ENCODE measurements around the gene CYP8B1. TPM values are rescaled to one million over a fixed set of nuclear protein-coding genes. Genes with fewer than 3 reads are reported as not detected.

Gene CYP8B1
- polyA plus RNA-seq, 3 donors: 0.01 TPM; not detected in 2

GRCh38 chr3:42829083-42829627, 46.5 kb downstream of the CYP8B1 start:
- no peaks in the 10 kb centered on the region for H3K27me3 ChIP-seq (ENCODE audit: control insufficient read depth in 2 of 2, insufficient read depth in 2 of 2, low read length in 2 of 2)
- WGBS (ENCODE audit: insufficient coverage): 100% methylated on average over 1 of the region's 5 CpGs
- TF ChIP-seq CTCF (IDR thresholded peaks at IDR 0.05): no peak
- H3K36me3 Mint-ChIP-seq: no peaks in the 10 kb centered on the region
- H3K4me3 ChIP-seq (replicated peaks in 1 of 3; ENCODE audit: low read depth in 2 of 3, low read length in 3 of 3): no peak overlapping the region
- no peak overlapping the region for H3K27ac ChIP-seq (ENCODE audit: low read depth in 1 of 2, low read length in 2 of 2)
- intact Hi-C loops (cut with micrococcal nuclease): no loop called here
- H4K20me1 ChIP-seq (ENCODE audit: insufficient read depth, low read length): no peaks in the 10 kb centered on the region
- H3K4me3 Mint-ChIP-seq: no peak overlapping the region
- no peak overlapping the region for H3K4me2 ChIP-seq (replicated peaks; ENCODE audit: extremely low read depth, low read length, poor library complexity, severe bottlenecking)
- peaks cover 1 to 6% (median 5%) of the 10 kb centered on the region in 3 donors for H3K27me3 Mint-ChIP-seq (ENCODE audit: low read depth in 3 of 3)
- DNase-seq: no peak
- H3K27ac Mint-ChIP-seq: no peak overlapping the region
- H3K9ac ChIP-seq (ENCODE audit: insufficient read depth, low read length, poor library complexity, severe bottlenecking): no peak overlapping the region
- H3K36me3 ChIP-seq (replicated peaks in 1 of 2; ENCODE audit: control insufficient read depth in 1 of 2, insufficient read depth in 2 of 2, low read length in 2 of 2): no peaks in the 10 kb centered on the region
- H2AFZ ChIP-seq (ENCODE audit: insufficient read depth, low read depth, low read length, poor library complexity, severe bottlenecking): no peak overlapping the region
- peaks cover 2% of the 10 kb centered on the region for H3K4me1 Mint-ChIP-seq
- no peaks in the 10 kb centered on the region for H3K79me2 ChIP-seq (ENCODE audit: insufficient read depth, low read length)
- no peaks in the 10 kb centered on the region for H3K9me3 ChIP-seq (replicated peaks in 1 of 2; ENCODE audit: control insufficient read depth in 1 of 2, insufficient read depth in 1 of 2, low read length in 2 of 2)
- no peaks in the 10 kb centered on the region for H3K9me3 Mint-ChIP-seq
- no peaks in the 10 kb centered on the region for H3K4me1 ChIP-seq (ENCODE audit: control insufficient read depth in 1 of 2, insufficient read depth in 2 of 2, low read length in 2 of 2)

- no peak overlapping the region for H3K27ac ChIP-seq (ENCODE audit: low read depth in 1 of 2, low read length in 2 of 2)
- no peak overlapping the region for H3K9ac ChIP-seq (ENCODE audit: insufficient read depth, low read length, poor library complexity, severe bottlenecking)
- Mint-ChIP-seq H3K9me3 (peaks cover 0 to 2% (median 0%) of the 10 kb centered on the region in 7 donors), H3K27me3 (ENCODE audit: low read depth in 3 of 3) (peaks cover 1 to 10% (median 5%) of the 10 kb centered on the region in 3 donors), H3K27ac (no peak overlapping the region), H3K4me3 (no peak overlapping the region), H3K36me3 (no peaks in the 10 kb centered on the region), H3K4me1 (peaks cover 4% of the 10 kb centered on the region)
- H2AFZ ChIP-seq (ENCODE audit: insufficient read depth, low read depth, low read length, poor library complexity, severe bottlenecking): no peak overlapping the region
- no CpG with 5 or more reads among the region's 4 CpGs for WGBS (ENCODE audit: insufficient coverage)
- no peak overlapping the region for H3K4me3 ChIP-seq (replicated peaks in 1 of 3; ENCODE audit: low read depth in 2 of 3, low read length in 3 of 3)
- intact Hi-C loops (cut with micrococcal nuclease): no loop called here
- no peaks in the 10 kb centered on the region for H3K9me3 ChIP-seq (replicated peaks in 1 of 2; ENCODE audit: control insufficient read depth in 1 of 2, insufficient read depth in 1 of 2, low read length in 2 of 2)
- no peak for DNase-seq
- H3K4me1 ChIP-seq (ENCODE audit: control insufficient read depth in 1 of 2, insufficient read depth in 2 of 2, low read length in 2 of 2): no peaks in the 10 kb centered on the region
- H3K36me3 ChIP-seq (replicated peaks in 1 of 2; ENCODE audit: control insufficient read depth in 1 of 2, insufficient read depth in 2 of 2, low read length in 2 of 2): no peaks in the 10 kb centered on the region
- H4K20me1 ChIP-seq (ENCODE audit: insufficient read depth, low read length): no peaks in the 10 kb centered on the region
- no peaks in the 10 kb centered on the region for H3K79me2 ChIP-seq (ENCODE audit: insufficient read depth, low read length)
- no peak overlapping the region for H3K4me2 ChIP-seq (replicated peaks; ENCODE audit: extremely low read depth, low read length, poor library complexity, severe bottlenecking)
- no peaks in the 10 kb centered on the region for H3K27me3 ChIP-seq (ENCODE audit: control insufficient read depth in 2 of 2, insufficient read depth in 2 of 2, low read length in 2 of 2)
- TF ChIP-seq CTCF (IDR thresholded peaks at IDR 0.05): no peak
Measured at GRCh38 chr3:42827654-42828053, 48.0 kb downstream of the CYP8B1 start.
